Posterior cingulate gyrus (tissue), 11 donors: ENCODE results near the gene MCRIP2.

Source experiments
- DNase-seq, 10 donors: peaks; one replicate each; pipeline versions ENCODE4 v3.0.0 to v3.0.0-alpha.2; 2020 to 2021; ENCODE audit warnings: mixed read lengths in 3 of 10
- intact Hi-C: fragments of 100-400 bp; cut with DNase I; formaldehyde crosslinking; loops from one replicate; pipeline ENCODE4 v1.15.1; 2023

MCRIP2 gene

GRCh38 chr16:630815-631405 lies 10.7 kb upstream of the MCRIP2 start, which contains the start of gene WFIKKN1:
WFIKKN1 (plus strand) TSS chr16:630985; CDS start chr16:631254, 269 bp downstream.
- peak in 2 of 10 donors; percentile 76 to 90 for DNase-seq
- intact Hi-C loops, result no loop called here

DNA sequence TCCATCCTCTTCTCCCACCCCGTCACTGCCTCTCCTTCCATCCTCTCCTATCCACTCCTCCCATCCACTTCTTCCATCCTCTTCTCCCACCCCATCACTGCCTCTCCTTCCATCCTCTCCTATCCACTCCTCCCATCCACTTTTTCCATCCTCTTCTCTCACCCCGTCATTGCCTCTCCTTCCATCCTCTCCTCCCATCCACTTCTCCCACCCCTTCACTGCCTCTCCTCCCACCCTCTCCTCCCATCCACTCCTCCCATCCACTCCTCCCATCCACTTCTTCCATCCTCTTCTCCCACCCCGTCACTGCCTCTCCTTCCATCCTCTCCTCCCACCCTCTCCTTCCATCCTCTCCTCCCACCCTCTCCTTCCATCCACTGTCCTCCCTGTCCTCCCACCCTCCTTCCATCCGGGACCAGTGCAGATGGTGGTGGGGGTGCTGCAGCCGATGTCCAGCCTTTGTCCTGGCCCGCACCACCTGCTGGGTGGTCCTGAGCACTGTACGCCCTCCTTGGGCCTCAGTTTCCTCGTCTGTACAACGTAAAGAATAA lies 9.7 kb upstream of the MCRIP2 start:
- DNase-seq, result no peak
- intact Hi-C loops, result no loop called here

- DNase-seq, result peak in 1 of 10 donors; percentile 82
- intact Hi-C loops, result no loop called here
These were observed 8.9 kb upstream of the MCRIP2 start for GRCh38 chr16:632486-633335.

GRCh38 chr16:633336-634050 lies 8.1 kb upstream of the MCRIP2 start:
- intact Hi-C loops, result no loop called here
- DNase-seq, result no peak

GRCh38 chr16:634051-634670 lies 7.5 kb upstream of the MCRIP2 start:
- intact Hi-C loops, result no loop called here

GRCh38 chr16:634996-635395 lies 6.6 kb upstream of the MCRIP2 start:
- intact Hi-C loops, result no loop called here
- DNase-seq, result no peak

More at GRCh38 chr16:634051-634670, 7.5 kb upstream of the MCRIP2 start:
- DNase-seq, result no peak

GRCh38 chr16:635573-636205 lies 5.9 kb upstream of the MCRIP2 start:
- DNase-seq, result no peak
- intact Hi-C loops, result loop anchor here (2.0 kb wide), 1 partner anchor 43 kb away; no protein-coding TSS in a partner anchor

GRCh38 chr16:636206-637080 lies 5.2 kb upstream of the MCRIP2 start, which contains the start of gene METTL26:
METTL26 (minus strand) TSS chr16:636305; CDS start chr16:636290, 15 bp downstream.
- DNase-seq, result peak; percentile 91 to 99 (median 97)
- intact Hi-C loops, result loop anchor here (2.0 kb wide), 1 partner anchor 44 kb away; no protein-coding TSS in a partner anchor

DNA sequence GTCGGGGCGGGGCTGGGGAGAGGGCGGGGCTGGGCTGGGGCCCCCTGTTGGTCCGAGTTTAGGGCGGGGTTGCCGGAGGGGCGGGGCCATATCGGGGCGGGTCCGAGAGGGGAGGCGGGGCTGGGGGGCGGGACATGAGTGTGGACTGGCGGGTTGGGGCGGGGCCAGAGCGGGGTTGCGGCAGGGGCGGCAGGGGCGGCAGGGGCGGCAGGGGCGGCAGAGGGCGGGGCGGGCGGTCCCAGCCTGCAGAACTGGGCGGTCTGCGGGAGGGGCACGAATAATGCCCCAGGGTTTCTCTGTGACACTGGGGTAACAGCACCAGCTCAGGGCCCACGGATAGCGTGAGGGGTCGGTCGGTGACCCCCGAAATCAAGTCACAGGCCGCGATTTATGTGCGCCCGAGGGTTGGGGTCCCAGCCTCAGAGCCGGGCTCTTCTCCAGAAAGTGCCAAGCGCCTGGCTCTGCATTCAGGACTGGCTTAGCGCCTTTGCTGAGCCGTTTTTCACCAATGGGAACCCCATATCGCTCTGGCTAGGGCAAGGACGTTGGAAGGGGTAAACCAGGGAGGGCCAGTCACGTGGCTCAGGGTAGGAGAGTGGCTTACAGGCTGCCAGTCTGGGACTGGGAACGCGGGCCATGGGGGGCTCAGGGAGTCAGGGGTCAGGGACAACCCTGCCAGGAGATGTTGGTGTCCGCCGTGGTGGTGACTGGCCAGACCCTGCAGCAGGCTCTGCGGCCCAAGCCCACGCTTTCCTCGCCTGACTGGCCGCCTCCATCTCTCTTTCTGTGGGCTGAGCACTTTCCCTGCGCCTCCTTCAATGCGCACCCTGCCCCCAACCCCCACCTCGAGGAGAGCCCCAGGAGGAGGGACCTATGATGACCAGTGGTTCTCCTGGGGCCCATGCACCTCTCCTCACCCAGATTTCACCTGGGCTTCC lies 4.3 kb upstream of the MCRIP2 start:
- intact Hi-C loops, result loop anchor here (2.0 kb wide), 1 partner anchor 45 kb away; no protein-coding TSS in a partner anchor
- peak; percentile 83 to 98 (median 93) for DNase-seq

DNA sequence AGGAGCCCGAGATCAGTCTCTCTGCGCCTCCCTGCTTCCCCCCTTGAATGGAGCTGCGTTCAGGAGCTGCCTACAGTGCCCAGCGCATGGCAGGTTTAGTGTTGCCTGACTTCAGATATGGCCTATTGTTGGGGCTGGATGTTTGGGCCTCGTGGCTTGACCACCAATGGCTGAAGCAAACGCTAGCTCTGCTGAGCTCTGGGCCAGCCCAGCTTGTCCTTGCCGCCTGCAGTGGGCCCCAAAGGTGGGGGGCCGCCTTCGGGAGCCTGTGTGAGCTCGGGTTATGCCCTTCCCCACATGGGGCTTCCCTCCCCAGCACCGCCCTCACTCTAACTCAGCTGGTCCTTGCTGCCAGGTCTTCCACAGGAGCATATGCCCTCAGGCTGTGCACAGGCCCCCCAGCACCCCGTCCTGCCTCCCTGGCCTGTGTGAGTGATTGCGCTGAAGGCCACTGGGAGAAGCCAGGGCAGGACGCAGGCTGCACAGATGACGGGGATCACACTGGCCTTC lies 3.5 kb upstream of the MCRIP2 start:
- intact Hi-C loops, result no loop called here
- no peak for DNase-seq

DNA sequence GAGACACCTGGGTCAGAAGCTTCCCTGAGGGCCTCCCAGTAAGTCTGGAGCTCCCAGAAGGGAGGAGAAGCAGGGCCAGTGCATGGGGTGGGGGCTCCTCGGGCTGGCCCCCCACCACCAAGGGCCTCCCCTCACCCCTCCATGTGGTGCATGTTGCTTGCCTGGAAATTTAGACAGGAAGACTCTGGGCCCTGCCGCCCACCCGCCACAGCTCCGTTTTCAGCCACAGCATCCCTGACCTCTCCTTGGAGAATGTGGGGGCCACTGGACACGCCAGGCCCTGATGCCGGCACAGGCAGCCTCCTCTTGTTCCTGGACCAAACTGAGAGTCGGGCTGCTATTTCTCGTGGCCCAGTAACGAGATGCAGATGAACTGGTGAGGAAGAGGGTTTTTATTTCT lies 2.8 kb upstream of the MCRIP2 start:
- DNase-seq, result no peak
- intact Hi-C loops, result no loop called here

- intact Hi-C loops, result no loop called here
- no peak for DNase-seq
These were observed 1.0 kb upstream of the MCRIP2 start for GRCh38 chr16:640614-641013.

DNA sequence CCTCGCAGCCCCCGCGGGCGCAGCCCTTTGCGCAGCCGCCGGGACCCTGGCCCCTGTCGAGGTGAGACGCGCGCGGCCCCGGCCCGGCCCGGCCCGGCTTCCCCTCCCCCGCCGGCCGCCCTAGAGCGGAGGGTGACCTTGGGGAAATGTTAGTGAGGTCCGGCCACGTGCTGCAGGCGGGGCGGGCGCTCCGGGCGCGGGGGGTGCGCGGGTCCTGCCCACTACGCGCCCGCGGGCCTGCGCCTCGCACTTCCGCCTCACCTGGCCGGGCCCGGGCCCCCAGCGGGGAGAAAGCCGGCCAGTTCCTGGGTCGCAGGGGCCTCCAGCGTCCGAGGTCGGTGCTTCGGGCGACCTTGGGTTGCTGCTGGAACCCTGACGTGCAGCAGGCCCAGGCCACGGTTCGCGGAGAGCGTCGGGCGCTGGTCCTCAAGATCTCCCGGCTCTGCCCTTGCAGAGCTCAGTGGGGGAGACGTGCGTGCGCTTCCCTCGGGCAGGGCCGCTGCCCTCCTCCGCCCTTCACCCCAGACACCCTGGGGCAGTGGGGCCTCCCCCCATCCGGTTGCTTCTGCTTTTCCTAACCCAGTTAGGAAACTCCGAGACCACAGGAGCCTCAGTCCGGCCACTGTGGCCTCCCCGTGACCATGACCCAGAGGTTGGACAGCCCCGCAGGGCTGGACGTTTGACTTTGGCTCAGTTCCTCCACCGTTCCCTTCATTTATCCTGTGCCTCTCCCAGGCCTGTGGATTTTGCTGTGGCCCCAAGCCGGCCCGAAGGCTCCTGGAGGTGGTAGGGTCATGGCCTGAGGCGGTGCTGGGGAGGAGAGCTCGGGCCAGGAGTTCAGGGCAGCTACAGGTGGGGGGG lies 791 bp downstream of the MCRIP2 start:
- peak in 4 of 10 donors; percentile 31 to 87 (median 48) for DNase-seq
- intact Hi-C loops, result no loop called here

- intact Hi-C loops, result no loop called here
- DNase-seq, result no peak
These were observed 1.4 kb downstream of the MCRIP2 start for GRCh38 chr16:643050-643368.

DNA sequence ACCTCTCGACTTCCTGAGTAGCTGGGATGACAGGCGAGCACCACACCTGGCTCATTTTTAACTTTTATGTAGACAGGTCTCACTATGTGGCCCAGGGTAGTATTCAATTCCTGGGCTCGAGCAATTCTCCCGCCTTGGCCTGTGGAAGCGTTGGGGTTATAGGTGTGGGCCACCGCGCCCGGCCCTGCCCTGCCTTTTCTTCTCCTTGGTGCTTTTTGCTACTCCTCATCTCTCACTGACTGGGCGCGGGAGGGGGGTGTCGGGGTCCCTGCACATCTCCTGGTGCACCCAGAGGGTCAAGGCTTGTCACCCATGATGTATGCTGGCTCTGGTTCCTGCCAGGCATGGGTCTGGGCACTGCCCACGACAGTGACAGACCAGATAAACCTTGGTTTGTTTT lies 2.9 kb downstream of the MCRIP2 start:
- intact Hi-C loops, result no loop called here
- DNase-seq, result no peak

GRCh38 chr16:645852-646678 lies 4.4 kb downstream of the MCRIP2 start:
- no peak for DNase-seq
- intact Hi-C loops, result no loop called here
